ENCODE results near the gene AOPEP.

The AOPEP gene

GRCh38 chr9:94931740-94932139 is 205.2 kb downstream of the AOPEP start:
- no peak overlapping the region for H3K4me3 ChIP-seq (ENCODE audit: low read depth, low read length, poor library complexity, severe bottlenecking)
- no peaks in the 10 kb centered on the region for H4K20me1 ChIP-seq (ENCODE audit: insufficient read depth, low read length)
- no peaks in the 10 kb centered on the region for H3K36me3 ChIP-seq (ENCODE audit: insufficient read depth, low read length)
- peaks cover 10% of the 10 kb centered on the region for H3K4me1 ChIP-seq (ENCODE audit: insufficient read depth, low read length, severe bottlenecking)
- no peak overlapping the region for H3K4me2 ChIP-seq (ENCODE audit: low read length)
- no peaks in the 10 kb centered on the region for H3K27me3 ChIP-seq (ENCODE audit: insufficient read depth, low read length)
- no peaks in the 10 kb centered on the region for H3K9me2 ChIP-seq (ENCODE audit: low read depth, low read length)
- H3K79me2 ChIP-seq (ENCODE audit: insufficient read depth, low read length): no peaks in the 10 kb centered on the region
- H3F3A ChIP-seq (ENCODE audit: insufficient read depth, low read length): no peaks in the 10 kb centered on the region
- no peak for TF ChIP-seq EZH2 (IDR thresholded peaks at IDR 0.05; ENCODE audit: borderline replicate concordance, low read length)
- no peak for TF ChIP-seq CTCF (IDR thresholded peaks at IDR 0.05; ENCODE audit: low read length)
- no peaks in the 10 kb centered on the region for H3K9me3 ChIP-seq (ENCODE audit: low read length)
- H3K27ac ChIP-seq (ENCODE audit: low read depth, low read length, poor library complexity, severe bottlenecking): no peak overlapping the region
- H3K9ac ChIP-seq (ENCODE audit: low read length): no peak overlapping the region
- no peak overlapping the region for H2AFZ ChIP-seq (ENCODE audit: low read length)

DNA sequence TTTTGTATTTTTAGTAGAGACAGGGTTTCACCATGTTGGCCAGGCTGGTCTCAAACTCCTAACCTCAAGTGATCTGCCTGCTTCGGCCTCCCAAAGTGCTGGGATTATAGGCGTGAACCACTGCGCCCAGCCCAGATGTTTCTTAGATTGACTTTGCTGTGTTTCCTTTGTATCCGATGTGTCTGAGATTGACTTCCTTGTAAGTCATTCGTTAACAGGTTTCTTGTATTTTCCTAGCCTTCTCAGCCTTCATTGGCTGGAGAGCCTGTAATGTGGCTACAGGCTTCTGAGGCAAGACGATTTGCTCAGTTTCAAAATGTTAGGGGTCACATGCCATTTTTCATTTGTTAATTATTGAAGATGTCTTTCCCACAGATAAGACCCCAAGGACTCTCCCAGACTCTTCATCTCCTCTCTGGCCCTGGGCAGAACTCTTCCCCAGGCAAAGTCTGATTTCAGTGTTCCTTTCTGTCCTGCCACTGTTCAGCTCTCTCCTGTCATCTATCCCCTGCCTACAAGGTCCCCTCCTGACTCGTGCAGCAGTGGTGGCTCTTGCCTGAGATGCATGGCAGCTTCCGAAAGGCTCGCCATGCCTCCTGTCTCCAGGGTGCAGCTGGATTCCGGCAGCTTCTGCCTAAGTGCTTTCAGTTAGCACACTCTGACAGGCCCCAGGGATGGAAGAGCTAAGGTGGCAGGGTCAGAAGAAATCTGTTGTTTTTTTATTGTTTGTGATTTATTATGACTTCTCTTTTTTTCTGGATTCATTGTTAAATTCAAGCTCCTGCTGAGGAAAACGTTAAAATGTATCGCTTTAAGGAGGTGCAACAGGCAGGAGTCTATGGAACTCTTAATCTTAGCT is 206.4 kb downstream of the AOPEP start:
- Histone ChIP-seq H3K9me2 (ENCODE audit: low read depth, low read length) (no peaks in the 10 kb centered on the region), H3K27me3 (ENCODE audit: insufficient read depth, low read length) (no peaks in the 10 kb centered on the region), H3K79me2 (ENCODE audit: insufficient read depth, low read length) (no peaks in the 10 kb centered on the region), H3K9ac (ENCODE audit: low read length) (no peak overlapping the region), H3K4me2 (ENCODE audit: low read length) (no peak overlapping the region), H3F3A (ENCODE audit: insufficient read depth, low read length) (no peaks in the 10 kb centered on the region), H3K27ac (ENCODE audit: low read depth, low read length, poor library complexity, severe bottlenecking) (no peak overlapping the region), H3K4me1 (ENCODE audit: insufficient read depth, low read length, severe bottlenecking) (peaks cover 10% of the 10 kb centered on the region), H3K36me3 (ENCODE audit: insufficient read depth, low read length) (no peaks in the 10 kb centered on the region), H3K4me3 (ENCODE audit: low read depth, low read length, poor library complexity, severe bottlenecking) (no peak overlapping the region), H3K9me3 (ENCODE audit: low read length) (no peaks in the 10 kb centered on the region), H4K20me1 (ENCODE audit: insufficient read depth, low read length) (no peaks in the 10 kb centered on the region), H2AFZ (ENCODE audit: low read length) (no peak overlapping the region)
- no peak for TF ChIP-seq CTCF (IDR thresholded peaks at IDR 0.05; ENCODE audit: low read length)
- no peak for TF ChIP-seq EZH2 (IDR thresholded peaks at IDR 0.05; ENCODE audit: borderline replicate concordance, low read length)

DNA sequence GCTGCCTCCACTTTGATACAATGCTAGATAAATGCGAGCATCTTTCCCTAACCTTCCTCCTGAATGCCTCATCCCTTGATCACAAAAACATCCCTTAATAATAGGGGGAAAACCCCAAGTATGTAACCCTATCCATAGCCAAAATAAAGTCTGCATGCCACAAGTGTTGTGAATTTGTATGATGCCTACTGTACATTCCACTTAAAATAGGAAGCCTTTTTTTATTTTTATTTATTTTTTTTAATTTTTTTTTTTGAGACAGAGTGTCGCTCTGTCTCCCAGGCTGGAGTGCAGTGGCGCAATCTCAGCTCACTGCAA is 207.0 kb downstream of the AOPEP start:
- Histone ChIP-seq H3K79me2 (ENCODE audit: insufficient read depth, low read length) (no peaks in the 10 kb centered on the region), H3K9me2 (ENCODE audit: low read depth, low read length) (no peaks in the 10 kb centered on the region), H3K27ac (ENCODE audit: low read depth, low read length, poor library complexity, severe bottlenecking) (no peak overlapping the region), H3K27me3 (ENCODE audit: insufficient read depth, low read length) (no peaks in the 10 kb centered on the region), H2AFZ (ENCODE audit: low read length) (no peak overlapping the region), H3K4me1 (ENCODE audit: insufficient read depth, low read length, severe bottlenecking) (peaks cover 10% of the 10 kb centered on the region), H3K9me3 (ENCODE audit: low read length) (no peaks in the 10 kb centered on the region), H3K4me2 (ENCODE audit: low read length) (no peak overlapping the region), H4K20me1 (ENCODE audit: insufficient read depth, low read length) (no peaks in the 10 kb centered on the region), H3K4me3 (ENCODE audit: low read depth, low read length, poor library complexity, severe bottlenecking) (no peak overlapping the region), H3K9ac (ENCODE audit: low read length) (no peak overlapping the region), H3F3A (ENCODE audit: insufficient read depth, low read length) (no peaks in the 10 kb centered on the region), H3K36me3 (ENCODE audit: insufficient read depth, low read length) (no peaks in the 10 kb centered on the region)
- TF ChIP-seq EZH2 (IDR thresholded peaks at IDR 0.05; ENCODE audit: borderline replicate concordance, low read length) (no peak), CTCF (IDR thresholded peaks at IDR 0.05; ENCODE audit: low read length) (no peak)

Measured in OCI-LY1 (cell line).